Inflammatory macrophage (primary cell): ENCODE measurements around the gene DGKG.

Experiments
- DNase-seq, 2 donors: peaks; one replicate each; pipeline ENCODE4 v3.0.0-alpha.2; 2020 to 2022

DGKG gene

GRCh38 chr3:186367631-186368030 lies 5.6 kb upstream of the DGKG start:
- no peak for DNase-seq

GRCh38 chr3:186366206-186366605 lies 4.2 kb upstream of the DGKG start:
- no peak for DNase-seq

GRCh38 chr3:186365202-186365974 lies 3.4 kb upstream of the DGKG start:
- DNase-seq: peak; percentile 81 to 86

- no peak for DNase-seq
These were observed 954 bp upstream of the DGKG start for GRCh38 chr3:186362988-186363387.

- DNase-seq: no peak
These were observed 456 bp upstream of the DGKG start for GRCh38 chr3:186362537-186362842.

GRCh38 chr3:186361246-186361761 lies 730 bp downstream of the DGKG start:
- no peak for DNase-seq

GRCh38 chr3:186360779-186361178 lies 1.3 kb downstream of the DGKG start:
- peak in 1 of 2 donors; percentile 51 for DNase-seq

- DNase-seq: peak in 1 of 2 donors; percentile 36
These were observed 3.0 kb downstream of the DGKG start for GRCh38 chr3:186359078-186359477.

- DNase-seq: no peak
These were observed 5.9 kb downstream of the DGKG start for GRCh38 chr3:186356152-186356551.

- no peak for DNase-seq
These were observed 7.9 kb downstream of the DGKG start for GRCh38 chr3:186354100-186354499.

GRCh38 chr3:186352369-186352768 lies 9.7 kb downstream of the DGKG start:
- DNase-seq: no peak

- peak; percentile 90 to 92 for DNase-seq
These were observed 19.8 kb downstream of the DGKG start for GRCh38 chr3:186342197-186342596.

GRCh38 chr3:186340204-186340603 lies 21.8 kb downstream of the DGKG start:
- no peak for DNase-seq

GRCh38 chr3:186339180-186339918 lies 22.7 kb downstream of the DGKG start:
- DNase-seq: no peak

GRCh38 chr3:186333256-186333655 lies 28.8 kb downstream of the DGKG start:
- DNase-seq: peak; percentile 33 to 58

- peak; percentile 29 to 67 for DNase-seq
These were observed 31.1 kb downstream of the DGKG start for GRCh38 chr3:186330772-186331460.

- no peak for DNase-seq
These were observed 32.4 kb downstream of the DGKG start for GRCh38 chr3:186329589-186329988.

- DNase-seq: no peak
These were observed 34.0 kb downstream of the DGKG start for GRCh38 chr3:186327912-186328487.

GRCh38 chr3:186322761-186323160 lies 39.3 kb downstream of the DGKG start:
- DNase-seq: no peak

- DNase-seq: no peak
These were observed 40.3 kb downstream of the DGKG start for GRCh38 chr3:186321746-186322145.

GRCh38 chr3:186320862-186321568 lies 41.0 kb downstream of the DGKG start:
- DNase-seq: no peak

GRCh38 chr3:186319945-186320344 lies 42.1 kb downstream of the DGKG start:
- no peak for DNase-seq
